GM10266 (cell line): ENCODE results near the gene TOR1A.

Experiments
- DNase-seq: peaks from one replicate; pipeline ENCODE4 v3.0.0; 2012; ENCODE audit errors: extremely low spot score
- CTCF ChIP-seq: IDR thresholded peaks from 2 replicates; pipeline ENCODE4 v1.5.1; 2012; ENCODE audit warnings: mild to moderate bottlenecking, low read depth; ENCODE audit not compliant: control insufficient read depth, insufficient read depth; ENCODE audit errors: missing control alignments

The TOR1A gene

GRCh38 chr9:129762985-129763926 is 60.7 kb downstream of the TOR1A start:
- TF ChIP-seq CTCF, result no peak
- no peak for DNase-seq
